Spleen (tissue), 7 donors: Measurements from ENCODE around the gene PRKCB.

ENCODE experiments used
- POLR2A ChIP-seq, 3 donors: fragments of 450-650 bp; IDR thresholded peaks; one replicate each; pipeline ENCODE4 v1.5.1; 2017; ENCODE audit warnings: antibody characterized with exemption in 3 of 3, mild to moderate bottlenecking in 1 of 3
- TF ChIP-seq, protein P1 (sequence below), 11 experiments: fragments of 200-600 bp in 7 of 11; fragments of 450-650 bp in 4 of 11; sonication (generic) in 4 of 11; IDR thresholded peaks in 8 of 11; conservative IDR thresholded peaks in 3 of 11; 1 replicate in 7 of 11; 2 replicates in 4 of 11; pipeline versions ENCODE4 v1.4.0 to v1.8.0; 2016 to 2021; ENCODE audit warnings: antibody characterized with exemption in 11 of 11, inconsistent platforms in 4 of 11, mild to moderate bottlenecking in 1 of 11
- donor health status: DM: no; HTN: no; CAD: no; lungs with moderate emphysema.
- donor health status: DM: no; HTN: no; CAD: no.
- donor health status: DM: no; HTN: no; CAD: no.

- TF ChIP-seq, protein P1, sequence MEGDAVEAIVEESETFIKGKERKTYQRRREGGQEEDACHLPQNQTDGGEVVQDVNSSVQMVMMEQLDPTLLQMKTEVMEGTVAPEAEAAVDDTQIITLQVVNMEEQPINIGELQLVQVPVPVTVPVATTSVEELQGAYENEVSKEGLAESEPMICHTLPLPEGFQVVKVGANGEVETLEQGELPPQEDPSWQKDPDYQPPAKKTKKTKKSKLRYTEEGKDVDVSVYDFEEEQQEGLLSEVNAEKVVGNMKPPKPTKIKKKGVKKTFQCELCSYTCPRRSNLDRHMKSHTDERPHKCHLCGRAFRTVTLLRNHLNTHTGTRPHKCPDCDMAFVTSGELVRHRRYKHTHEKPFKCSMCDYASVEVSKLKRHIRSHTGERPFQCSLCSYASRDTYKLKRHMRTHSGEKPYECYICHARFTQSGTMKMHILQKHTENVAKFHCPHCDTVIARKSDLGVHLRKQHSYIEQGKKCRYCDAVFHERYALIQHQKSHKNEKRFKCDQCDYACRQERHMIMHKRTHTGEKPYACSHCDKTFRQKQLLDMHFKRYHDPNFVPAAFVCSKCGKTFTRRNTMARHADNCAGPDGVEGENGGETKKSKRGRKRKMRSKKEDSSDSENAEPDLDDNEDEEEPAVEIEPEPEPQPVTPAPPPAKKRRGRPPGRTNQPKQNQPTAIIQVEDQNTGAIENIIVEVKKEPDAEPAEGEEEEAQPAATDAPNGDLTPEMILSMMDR (IDR thresholded peaks at IDR 0.05 in 8 of 11, conservative IDR thresholded peaks at IDR 0.05 in 3 of 11) = no peak
- no peak for TF ChIP-seq POLR2A (IDR thresholded peaks at IDR 0.05)
Measured at GRCh38 chr16:24002619-24003018, 166.8 kb downstream of the PRKCB start.
